Epidermal melanocyte (primary cell): ENCODE measurements around the gene THOC5.

Experiments used
- DNase-seq: peaks from one replicate; pipeline ENCODE4 v3.0.0; 2011; ENCODE audit warnings: low spot score; ENCODE audit not compliant: insufficient read length

Gene THOC5

GRCh38 chr22:29478326-29479276, 75.0 kb downstream of the THOC5 start:
- peak; percentile 30 for DNase-seq

- DNase-seq, result peak; percentile 9
Measured at GRCh38 chr22:29477723-29478318, 75.7 kb downstream of the THOC5 start.

DNA sequence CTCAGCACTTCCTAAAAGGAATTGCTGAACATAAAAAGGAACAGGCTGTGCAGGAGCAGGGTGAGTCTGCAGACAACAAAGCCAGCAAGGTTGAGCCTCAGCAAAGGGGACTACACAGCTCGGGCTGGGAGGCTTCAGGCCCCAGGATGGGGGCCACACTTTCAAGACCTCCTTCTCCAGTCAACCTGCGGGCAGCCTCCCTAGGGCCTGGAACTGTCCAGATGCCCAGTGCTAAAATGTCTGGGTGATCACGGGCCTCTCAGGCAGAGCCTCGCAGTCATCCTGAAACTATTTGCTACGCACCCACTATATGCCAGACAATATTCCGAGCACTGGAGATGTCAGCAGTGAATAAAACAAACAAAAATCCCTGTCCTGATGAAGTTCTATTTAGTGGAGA, 77.4 kb downstream of the THOC5 start:
- peak; percentile 15 for DNase-seq

DNA sequence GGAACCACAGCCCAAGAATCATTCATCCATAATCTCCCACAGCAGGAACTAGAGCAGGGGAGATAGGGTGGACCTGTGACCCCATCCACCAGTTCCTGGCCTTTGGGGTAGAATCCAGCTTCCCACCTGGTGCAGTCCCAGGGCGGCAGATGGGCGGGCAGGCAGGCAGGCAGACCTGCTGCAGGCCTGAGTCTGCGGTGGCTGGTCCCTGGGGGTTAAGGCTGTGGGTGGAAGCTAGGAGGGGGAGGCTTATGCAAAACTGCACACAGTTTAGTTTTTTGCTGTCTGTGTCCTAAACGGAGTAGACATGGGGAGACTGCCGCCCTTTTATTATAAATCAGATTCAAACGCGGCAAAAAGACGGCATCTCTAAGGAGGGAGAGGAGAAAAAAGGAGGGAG, 78.0 kb downstream of the THOC5 start:
- DNase-seq, result no peak

- DNase-seq, result no peak
Measured at GRCh38 chr22:29473001-29473400, 80.6 kb downstream of the THOC5 start.

DNA sequence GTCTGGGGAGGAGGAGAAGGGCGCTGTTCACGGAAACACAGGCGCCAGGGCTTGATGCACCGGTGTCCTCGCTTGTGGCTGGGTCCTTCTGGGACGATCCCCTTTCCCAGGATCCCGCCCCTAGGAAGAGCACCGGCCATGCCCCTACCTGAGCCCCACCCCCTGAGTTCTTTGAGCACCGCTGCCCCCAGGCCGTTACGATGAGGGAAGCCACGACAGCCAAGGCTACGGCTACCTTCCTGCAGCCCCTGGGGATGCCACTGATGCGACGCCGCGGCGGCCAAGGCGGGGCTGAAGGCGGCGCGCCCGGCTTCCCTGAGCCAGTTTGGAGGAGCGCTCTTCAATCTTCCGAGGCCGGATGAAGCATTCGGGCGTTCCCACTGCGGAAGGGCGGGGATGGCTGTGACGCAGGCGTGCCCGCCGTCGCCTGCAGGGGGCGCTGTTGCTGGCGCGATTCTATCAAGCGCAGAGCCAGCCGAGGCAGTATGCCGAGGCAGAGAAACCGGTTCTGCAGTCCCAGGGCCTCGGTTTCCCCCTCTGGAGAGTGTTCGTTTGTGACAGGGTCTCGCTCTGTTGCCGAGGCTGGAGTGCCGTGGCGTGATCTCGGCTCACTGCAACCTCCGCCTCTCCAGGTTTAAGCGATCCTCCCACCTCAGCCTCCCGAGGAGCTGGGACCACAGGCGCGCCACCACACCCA, 83.2 kb downstream of the THOC5 start:
- peak; percentile 26 for DNase-seq

DNA sequence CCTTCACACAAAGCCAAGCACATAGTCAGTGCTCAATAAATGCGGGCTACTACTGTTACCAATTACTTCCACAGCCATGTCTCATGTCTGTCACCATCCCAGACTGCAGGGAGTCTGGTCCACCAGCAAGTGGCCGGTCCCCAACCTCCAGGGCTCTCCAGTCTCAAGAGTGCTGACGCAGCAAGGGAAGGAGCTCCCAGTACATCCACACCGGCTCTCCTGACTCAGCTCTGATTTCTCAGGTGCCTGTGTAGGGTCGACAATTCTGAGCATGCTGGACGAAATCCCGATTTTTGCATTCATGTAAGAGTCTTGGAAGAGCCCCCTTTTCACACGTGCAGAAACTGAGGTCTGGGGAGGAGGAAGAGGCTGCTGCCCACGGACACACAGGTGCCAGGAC, 83.8 kb downstream of the THOC5 start:
- DNase-seq, result peak; percentile 5

DNA sequence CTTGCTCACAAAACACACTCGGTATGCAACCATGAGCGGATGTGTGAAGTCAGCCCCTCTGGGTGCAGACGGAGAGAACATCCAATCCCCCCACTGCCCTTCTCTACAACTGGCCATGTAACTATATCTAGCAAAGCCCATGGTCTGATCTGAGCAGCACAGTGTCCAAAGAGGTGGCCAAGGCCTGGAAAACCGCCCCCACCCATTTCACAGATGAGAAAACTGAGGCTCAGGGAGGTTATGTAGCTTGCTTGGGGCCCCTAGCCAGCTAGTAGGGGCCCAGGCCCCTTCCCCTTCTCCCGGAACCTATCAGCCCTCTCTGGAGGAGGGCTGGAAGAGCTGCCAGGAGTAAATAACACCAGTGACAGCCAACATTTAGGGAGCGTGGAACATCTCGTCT, 89.0 kb downstream of the THOC5 start:
- DNase-seq, result no peak

- peak; percentile 7 for DNase-seq
Measured at GRCh38 chr22:29463629-29464028, 89.9 kb downstream of the THOC5 start.

DNA sequence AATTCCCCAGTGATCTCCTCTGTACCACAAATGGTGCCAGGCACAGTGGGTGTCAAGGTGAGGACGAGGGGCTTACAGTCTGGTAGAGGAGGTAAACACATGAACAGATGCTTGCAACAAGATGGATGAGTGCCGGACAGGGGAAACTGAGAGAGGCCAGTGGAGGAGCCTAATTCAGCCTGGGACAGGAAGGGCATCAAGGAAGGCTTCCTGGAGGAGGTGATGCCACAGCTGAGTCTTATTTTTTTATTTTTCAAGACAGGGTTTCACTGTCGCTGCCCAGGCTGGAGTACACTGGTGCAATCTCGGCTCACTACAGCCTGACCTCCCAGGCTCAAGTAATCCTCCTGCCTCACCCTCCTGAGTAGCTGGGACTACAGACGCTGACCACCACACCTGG, 92.3 kb downstream of the THOC5 start:
- DNase-seq, result no peak

DNA sequence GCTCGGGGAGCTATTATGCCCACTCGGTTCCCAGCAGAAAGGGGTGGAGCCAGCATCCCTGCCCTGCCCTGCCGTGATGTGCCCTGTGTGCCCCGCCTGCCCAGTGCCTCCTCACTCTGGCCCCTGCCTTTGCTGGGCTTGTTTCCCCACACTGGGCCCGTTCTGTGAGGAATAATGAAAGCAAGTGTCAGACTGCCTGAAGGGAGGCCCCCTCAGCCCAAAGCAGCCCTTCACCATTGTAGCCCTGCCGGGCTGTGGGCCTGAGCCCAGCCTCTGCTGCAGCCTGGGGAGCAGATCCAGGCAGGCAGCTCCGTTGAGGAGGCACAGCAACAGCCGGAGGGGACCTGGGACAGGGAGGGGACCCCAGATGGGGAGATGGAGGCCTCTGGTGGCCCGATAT, 93.8 kb downstream of the THOC5 start:
- DNase-seq, result no peak

- no peak for DNase-seq
Measured at GRCh38 chr22:29458551-29458950, 95.0 kb downstream of the THOC5 start.

GRCh38 chr22:29457730-29458129, 95.8 kb downstream of the THOC5 start:
- no peak for DNase-seq

DNA sequence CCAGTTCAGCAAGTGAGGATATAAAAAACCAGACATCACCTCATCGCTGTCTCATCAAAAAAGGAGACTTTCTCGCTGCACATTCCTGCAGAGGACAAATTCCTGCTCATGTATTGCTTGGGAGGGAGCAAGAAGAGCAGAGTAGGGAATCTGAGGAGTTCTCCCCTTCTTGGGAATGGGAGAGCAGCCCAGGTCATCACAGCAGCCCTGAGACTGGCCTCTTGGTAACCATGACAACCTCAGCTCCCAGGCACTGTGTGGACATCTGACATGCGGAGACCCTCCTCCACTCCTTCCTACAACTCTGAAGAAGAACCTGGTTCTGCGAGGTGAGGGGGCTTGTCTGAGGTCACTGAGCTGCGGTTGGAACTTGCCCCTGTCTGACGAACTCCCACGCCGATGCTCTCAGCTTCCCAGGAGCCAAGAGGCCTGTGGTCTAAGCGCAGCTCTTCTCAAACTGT, 97.3 kb downstream of the THOC5 start:
- no peak for DNase-seq
